ENCODE results near the gene MIOS. TPM values are rescaled to one million over a fixed set of nuclear protein-coding genes. Genes with fewer than 3 reads are reported as not detected.

Gene MIOS
- total RNA-seq, 1 experiment from 2014 or later, result 25.8 TPM

- peak; percentile 96 for ATAC-seq
- Histone ChIP-seq H3K9me3 (ENCODE audit: control insufficient read depth in 1 of 2, insufficient read depth in 1 of 2, low read depth in 1 of 2, low read length in 2 of 2) (no peaks in the 10 kb centered on the region), H2AFZ (ENCODE audit: low read depth, low read length, poor library complexity, severe bottlenecking) (peak within 1 kb of the TSS; percentile 23), H3K27me3 (ENCODE audit: insufficient read depth, low read length) (no peaks in the 10 kb centered on the region), H3K27ac (ENCODE audit: low read depth, low read length) (peak within 1 kb of the TSS; percentile 62), H3K4me3 (replicated peaks in 1 of 2; ENCODE audit: low read depth in 1 of 2, low read length in 2 of 2) (peak within 1 kb of the TSS; percentile 59 to 82), H4K20me1 (ENCODE audit: insufficient read depth) (no peaks in the 10 kb centered on the region), H3K4me2 (ENCODE audit: low read length) (peak within 1 kb of the TSS; percentile 92), H3K4me1 (ENCODE audit: control insufficient read depth in 1 of 2, insufficient read depth in 2 of 2, low read length in 2 of 2) (peaks cover 5 to 16% of the 10 kb centered on the region in 2 experiments; a peak in 2 of 4 replicates), H3K36me3 (ENCODE audit: control insufficient read depth in 1 of 2, insufficient read depth in 2 of 2, low read length in 2 of 2) (peaks cover 4 to 5% of the 10 kb centered on the region in 2 experiments; a peak in 2 of 4 replicates), H3K79me2 (ENCODE audit: insufficient read depth, low read length) (peaks cover 36% of the 10 kb centered on the region), H3K9me2 (ENCODE audit: insufficient read depth) (no peaks in the 10 kb centered on the region), H3K9ac (ENCODE audit: low read length) (peak within 1 kb of the TSS; percentile 79)
- POLR2A ChIA-PET, result interaction anchor here (0.8 to 1.8 kb wide), 3 partner anchors 26 to 655 kb away, joined by 3 to 4 read pairs (median 3); no protein-coding TSS in a partner anchor
- RAD21 ChIA-PET (ENCODE audit: low non-redundant PET in 1 of 2, low total read pairs in 2 of 2, uncharacterized antibody in 2 of 2, unreplicated experiment in 2 of 2), result no interaction called here
- DNase-seq (ENCODE audit: low read depth, low spot score), result peak; percentile 99
- CTCF ChIA-PET, result interaction anchor here (0.5 to 2.5 kb wide), 4 partner anchors 41 to 1517 kb away, joined by 3 to 8 read pairs (median 4); no protein-coding TSS in a partner anchor
- intact Hi-C loops (cut with micrococcal nuclease), result no loop called here
- BruUV-seq (replicated peaks), result no TSS peak
- TF ChIP-seq FOSL1 (IDR thresholded peaks at IDR 0.05; ENCODE audit: low read depth), result no peak
- peak; percentile 81 for TF ChIP-seq SIN3A (IDR thresholded peaks at IDR 0.05; ENCODE audit: low read depth)
- peak; percentile 98 for TF ChIP-seq EGR1 (IDR thresholded peaks at IDR 0.05; ENCODE audit: low read depth)
- TF ChIP-seq EZH2 (IDR thresholded peaks at IDR 0.05), result no peak
- TF ChIP-seq SRF (IDR thresholded peaks at IDR 0.05; ENCODE audit: low read depth), result peak; percentile 32; the same call in 1 of the 2 replicates
- no peak for TF ChIP-seq EZH2phosphoT487 (IDR thresholded peaks at IDR 0.05; ENCODE audit: borderline replicate concordance)
- 0 out of 2 replicates have a peak, but pooled peaks have one; percentile 38 for TF ChIP-seq CBX3 (IDR thresholded peaks at IDR 0.05; ENCODE audit: low read depth)
- no peak for TF ChIP-seq REST (IDR thresholded peaks at IDR 0.05; ENCODE audit: low read depth)
- no peak for TF ChIP-seq CTCF (IDR thresholded peaks at IDR 0.05 in 2 of 3, conservative IDR thresholded peaks at IDR 0.05 in 1 of 3; ENCODE audit: borderline replicate concordance in 1 of 3, insufficient read depth in 1 of 3, low read depth in 2 of 3, low read length in 2 of 3)
- peak; percentile 88 for TF ChIP-seq ZBTB33 (IDR thresholded peaks at IDR 0.05; ENCODE audit: extremely low read depth, insufficient replicate concordance, low read length)
- no peak for TF ChIP-seq ZFX (IDR thresholded peaks at IDR 0.05)
- TF ChIP-seq ATF3 (IDR thresholded peaks at IDR 0.05), result no peak
- TF ChIP-seq POLR2A (IDR thresholded peaks at IDR 0.05; ENCODE audit: borderline replicate concordance, extremely low read depth, insufficient read depth, insufficient read length), result peak; percentile 91
- TF ChIP-seq ZNF274 (IDR thresholded peaks at IDR 0.05; ENCODE audit: low read depth, low read length), result no peak
- no peak for TF ChIP-seq JUND (IDR thresholded peaks at IDR 0.05)
- peak; percentile 79 for TF ChIP-seq POLR2AphosphoS5 (IDR thresholded peaks at IDR 0.05; ENCODE audit: low read depth, low read length)
- peak; percentile 71 for TF ChIP-seq MAX (IDR thresholded peaks at IDR 0.05)
- no peak for TF ChIP-seq RAD21 (IDR thresholded peaks at IDR 0.05; ENCODE audit: low read depth)
- TF ChIP-seq CEBPB (IDR thresholded peaks at IDR 0.05; ENCODE audit: low read depth), result no peak
Measured at GRCh38 chr7:7640221-7641128, 73.8 kb downstream of the MIOS start, which contains the start of gene UMAD1. TSS of gene UMAD1 (plus strand) at chr7:7640752. CDS start at chr7:7673372, 32,620 bp downstream.
